A549 (cell line): Measurements from ENCODE around the gene TMEM115. TPM values are rescaled to one million over a fixed set of nuclear protein-coding genes. Genes with fewer than 3 reads are reported as not detected.
A peak's percentile ranks its signal among the peaks of the same experiment; 100 is the strongest.

Source experiments
- ATAC-seq, 2 experiments: fragments of 200-7000 bp in 1 of 2; fragments of >200 bp in 1 of 2; cut with Nextera tagmentation in 1 of 2; cut with Tn5 transposase in 1 of 2; 3 replicates each; pipeline versions ENCODE4 v1.8.0 to v1.9.1; 2018 to 2020; ENCODE audit warnings: mild to moderate bottlenecking in 1 of 2, moderate library complexity in 1 of 2
- CTCF ChIA-PET: fragments of 300-600 bp; sonication (Branson Sonifier 250); formaldehyde crosslinking; extraction: SDS; loops from one replicate; lab custom pipeline; 2021; ENCODE audit warnings: antibody characterized with exemption, inconsistent platforms; lab: Yijun Ruan, JAX
- POLR2A ChIA-PET: fragments of 350-600 bp; formaldehyde crosslinking; extraction: SDS; loops from one replicate; lab custom pipeline; 2021; ENCODE audit warnings: antibody characterized with exemption, inconsistent platforms; lab: Yijun Ruan, JAX
- DNase-seq, 2 experiments: peaks; one replicate each; pipeline versions ENCODE4 v3.0.0 to v3.0.0-alpha.2; 2011 to 2016; ENCODE audit warnings: low read depth in 1 of 2, low spot score in 1 of 2
- FAIRE-seq: peaks from 2 replicates; lab custom pipeline; 2011; peaks lifted over from hg19 to GRCh38; lab: Jason Lieb, UNC
- H3K27ac ChIP-seq, 2 experiments: fragments of >200 bp; sonication (Bioruptor Twin); formaldehyde crosslinking; 3 replicates each; pipeline ENCODE4 v1.5.1; 2016 to 2017
- H3K4me1 ChIP-seq: fragments of >200 bp; sonication (Bioruptor Twin); formaldehyde crosslinking; 3 replicates; pipeline ENCODE4 v1.6.1; 2016
- H3K4me2 ChIP-seq: fragments of >200 bp; sonication (Bioruptor Twin); formaldehyde crosslinking; 3 replicates; pipeline ENCODE4 v1.6.1; 2016
- H3K4me3 ChIP-seq: fragments of >200 bp; sonication (Bioruptor Twin); formaldehyde crosslinking; 3 replicates; pipeline ENCODE4 v1.5.1; 2016
- H3K9me3 ChIP-seq: fragments of >200 bp; sonication (Bioruptor Twin); formaldehyde crosslinking; 3 replicates; pipeline ENCODE4 v1.6.1; 2016
- ESRRA ChIP-seq: fragments of 150-350 bp; IDR thresholded peaks from 2 replicates; pipeline ENCODE4 v1.6.1; 2014; ENCODE audit warnings: mild to moderate bottlenecking, low read length, borderline replicate concordance
- HOXB5 ChIP-seq: fragments of 250-450 bp; sonication (Bioruptor Pico); IDR thresholded peaks from 2 replicates; pipeline ENCODE4 v1.5.0; 2020; ENCODE audit warnings: mild to moderate bottlenecking, moderate library complexity
- KDM1A ChIP-seq: fragments of 200-600 bp; sonication (generic); IDR thresholded peaks from 2 replicates; pipeline ENCODE4 v1.6.1; 2016; ENCODE audit warnings: low read depth, mild to moderate bottlenecking
- MYC ChIP-seq: IDR thresholded peaks from 2 replicates; pipeline ENCODE4 v1.6.1; 2012; ENCODE audit warnings: mild to moderate bottlenecking, inconsistent platforms, low read length, improper control_type of control experiment, borderline replicate concordance
- NFE2L2 ChIP-seq: fragments of 150-350 bp; conservative IDR thresholded peaks from 2 replicates; pipeline ENCODE4 v1.6.1; 2014; ENCODE audit warnings: low read length
- NR3C1 ChIP-seq: fragments of >200 bp; sonication (Bioruptor Twin); formaldehyde crosslinking; IDR thresholded peaks from 3 replicates; pipeline ENCODE4 v1.6.1; 2017
- POLR2A ChIP-seq: IDR thresholded peaks from 2 replicates; pipeline ENCODE4 v1.6.1; 2012; ENCODE audit warnings: mild to moderate bottlenecking, low read length
- POLR2AphosphoS2 ChIP-seq: conservative IDR thresholded peaks from 2 replicates; pipeline ENCODE4 v1.6.1; 2012; ENCODE audit warnings: low read length, improper control_type of control experiment, inconsistent platforms
- RAD21 ChIP-seq, 2 experiments: fragments of >200 bp in 1 of 2; sonication (Bioruptor Twin) in 1 of 2; formaldehyde crosslinking in 1 of 2; IDR thresholded peaks in 1 of 2; conservative IDR thresholded peaks in 1 of 2; 2 replicates in 1 of 2; 3 replicates in 1 of 2; pipeline ENCODE4 v1.6.1; 2012 to 2018; ENCODE audit warnings: inconsistent platforms in 1 of 2
- RCOR1 ChIP-seq: fragments of 150-350 bp; IDR thresholded peaks from 2 replicates; pipeline ENCODE4 v1.6.1; 2014; ENCODE audit warnings: antibody characterized with exemption, low read length, low read depth
- RFX5 ChIP-seq: fragments of 450-650 bp; IDR thresholded peaks from 2 replicates; pipeline ENCODE4 v1.7.1; 2014; ENCODE audit warnings: antibody characterized with exemption, mild to moderate bottlenecking, moderate library complexity
- SMC3 ChIP-seq: fragments of >200 bp; sonication (Bioruptor Twin); formaldehyde crosslinking; IDR thresholded peaks from 3 replicates; pipeline ENCODE4 v1.6.1; 2018; ENCODE audit warnings: inconsistent platforms
- TFCP2L1 ChIP-seq: fragments of 250-450 bp; sonication (Bioruptor Pico); IDR thresholded peaks from 2 replicates; pipeline ENCODE4 v1.5.0; 2021; ENCODE audit warnings: mild to moderate bottlenecking
- ZSCAN20 ChIP-seq: fragments of 250-450 bp; sonication (Bioruptor Pico); IDR thresholded peaks from 2 replicates; pipeline ENCODE4 v1.8.0; 2022; ENCODE audit warnings: mild to moderate bottlenecking, moderate library complexity
- WGBS: methylation state at CpG from one replicate; pipeline ENCODE4 v1.1.6; 2017; ENCODE audit errors: missing lambda C conversion rate; 5-methylcytosine and 5-hydroxymethylcytosine counted together
- polyA plus RNA-seq, 4 experiments: library from polyadenylated mRNA; depleted of rRNA in 3 of 4; stranded (reverse); fragments of >200 nt; fragmentation: RNase III in 1 of 4; extraction: RNeasy Plus Mini Kit Qiagen cat#74134 plus additional on column Dnase treatment in 1 of 4; gene quantifications; 2 replicates in 3 of 4; 3 replicates in 1 of 4; pipeline ENCODE4 v1.2.3, GENCODE V29; 2011 to 2017
- TF ChIP-seq, protein P1 (sequence below): fragments of >200 bp; sonication (Bioruptor Twin); formaldehyde crosslinking; IDR thresholded peaks from 3 replicates; pipeline ENCODE4 v1.5.1; 2016
- TF ChIP-seq, protein P2 (sequence below): fragments of 250-450 bp; sonication (Bioruptor Pico); IDR thresholded peaks from 2 replicates; pipeline ENCODE4 v1.5.0; 2021; ENCODE audit warnings: mild to moderate bottlenecking, moderate library complexity, borderline replicate concordance
- TF ChIP-seq, protein P3 (sequence below): fragments of 250-450 bp; sonication (Bioruptor Pico); IDR thresholded peaks from 2 replicates; pipeline ENCODE4 v1.5.0; 2020; ENCODE audit warnings: low read depth, mild to moderate bottlenecking, moderate library complexity
- TF ChIP-seq, protein P4 (sequence below): fragments of 150-350 bp; IDR thresholded peaks from 2 replicates; pipeline ENCODE4 v1.6.1; 2014; ENCODE audit warnings: low read depth, mild to moderate bottlenecking, low read length
- TF ChIP-seq, protein P5 (sequence below): IDR thresholded peaks from 2 replicates; pipeline ENCODE4 v1.6.1; 2012

The TMEM115 gene
- polyA plus RNA-seq, 2 of the 4 experiments (the other 2 are of a cell fraction): 17.4 to 26.8 TPM

DNA sequence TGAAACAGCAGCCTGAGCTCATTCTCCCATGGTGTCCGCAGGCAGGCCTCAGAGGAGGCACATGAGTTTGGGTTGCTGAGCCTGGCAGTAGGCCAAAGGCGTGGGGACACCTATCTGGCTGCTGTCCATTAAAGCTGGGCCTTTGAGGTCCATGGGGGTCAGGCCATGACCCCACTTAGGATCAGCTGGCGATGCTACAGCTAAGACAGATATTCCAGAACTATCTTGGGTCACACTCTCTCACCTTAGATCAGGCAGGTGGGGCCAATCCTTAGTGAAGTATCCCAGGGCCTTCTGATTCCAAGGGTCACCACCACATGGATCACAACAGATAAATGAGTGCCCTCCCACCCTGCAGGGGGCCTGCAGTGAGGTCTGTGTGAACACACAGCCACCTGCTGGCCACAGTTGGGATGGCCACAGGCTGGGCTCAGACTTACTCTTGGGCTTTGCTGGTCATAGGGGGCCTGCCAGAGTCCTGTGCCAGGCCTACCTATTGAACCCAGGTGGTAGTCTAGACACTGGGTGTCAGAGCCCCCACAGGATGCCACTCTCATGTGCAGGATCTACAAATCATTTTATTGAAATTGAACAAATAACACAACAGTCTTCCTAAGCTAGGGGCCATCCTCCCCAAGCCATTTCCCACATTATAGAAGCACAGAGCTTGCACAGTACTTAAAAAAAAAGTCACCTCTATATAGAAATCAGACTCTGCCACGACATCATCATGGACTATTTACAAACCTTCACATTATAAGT, 34.8 kb downstream of the TMEM115 start:
- FAIRE-seq (no peak), DNase-seq (peak; percentile 73 to 78), ATAC-seq (peak; percentile 47 to 67; a peak in 5 of 6 replicates)
- 0% methylated on average over 1 of the region's 4 CpGs for WGBS
- Histone ChIP-seq H3K4me1 (peaks cover 28% of the 10 kb centered on the region), H3K4me3 (no peak overlapping the region), H3K4me2 (no peak overlapping the region), H3K9me3 (no peaks in the 10 kb centered on the region), H3K27ac (no peak overlapping the region)
- no peak for TF ChIP-seq ESRRA
- no peak for TF ChIP-seq RCOR1
- TF ChIP-seq, protein P1, sequence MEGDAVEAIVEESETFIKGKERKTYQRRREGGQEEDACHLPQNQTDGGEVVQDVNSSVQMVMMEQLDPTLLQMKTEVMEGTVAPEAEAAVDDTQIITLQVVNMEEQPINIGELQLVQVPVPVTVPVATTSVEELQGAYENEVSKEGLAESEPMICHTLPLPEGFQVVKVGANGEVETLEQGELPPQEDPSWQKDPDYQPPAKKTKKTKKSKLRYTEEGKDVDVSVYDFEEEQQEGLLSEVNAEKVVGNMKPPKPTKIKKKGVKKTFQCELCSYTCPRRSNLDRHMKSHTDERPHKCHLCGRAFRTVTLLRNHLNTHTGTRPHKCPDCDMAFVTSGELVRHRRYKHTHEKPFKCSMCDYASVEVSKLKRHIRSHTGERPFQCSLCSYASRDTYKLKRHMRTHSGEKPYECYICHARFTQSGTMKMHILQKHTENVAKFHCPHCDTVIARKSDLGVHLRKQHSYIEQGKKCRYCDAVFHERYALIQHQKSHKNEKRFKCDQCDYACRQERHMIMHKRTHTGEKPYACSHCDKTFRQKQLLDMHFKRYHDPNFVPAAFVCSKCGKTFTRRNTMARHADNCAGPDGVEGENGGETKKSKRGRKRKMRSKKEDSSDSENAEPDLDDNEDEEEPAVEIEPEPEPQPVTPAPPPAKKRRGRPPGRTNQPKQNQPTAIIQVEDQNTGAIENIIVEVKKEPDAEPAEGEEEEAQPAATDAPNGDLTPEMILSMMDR: peak; percentile 63
- TF ChIP-seq RAD21 (conservative IDR thresholded peaks at IDR 0.05 in 1 of 2, IDR thresholded peaks at IDR 0.05 in 1 of 2): peak; percentile 63 to 75
- TF ChIP-seq, protein P2, sequence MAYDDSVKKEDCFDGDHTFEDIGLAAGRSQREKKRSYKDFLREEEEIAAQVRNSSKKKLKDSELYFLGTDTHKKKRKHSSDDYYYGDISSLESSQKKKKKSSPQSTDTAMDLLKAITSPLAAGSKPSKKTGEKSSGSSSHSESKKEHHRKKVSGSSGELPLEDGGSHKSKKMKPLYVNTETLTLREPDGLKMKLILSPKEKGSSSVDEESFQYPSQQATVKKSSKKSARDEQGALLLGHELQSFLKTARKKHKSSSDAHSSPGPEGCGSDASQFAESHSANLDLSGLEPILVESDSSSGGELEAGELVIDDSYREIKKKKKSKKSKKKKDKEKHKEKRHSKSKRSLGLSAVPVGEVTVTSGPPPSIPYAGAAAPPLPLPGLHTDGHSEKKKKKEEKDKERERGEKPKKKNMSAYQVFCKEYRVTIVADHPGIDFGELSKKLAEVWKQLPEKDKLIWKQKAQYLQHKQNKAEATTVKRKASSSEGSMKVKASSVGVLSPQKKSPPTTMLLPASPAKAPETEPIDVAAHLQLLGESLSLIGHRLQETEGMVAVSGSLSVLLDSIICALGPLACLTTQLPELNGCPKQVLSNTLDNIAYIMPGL: no peak
- TF ChIP-seq SMC3: peak; percentile 55
- no peak for TF ChIP-seq MYC
- no peak for TF ChIP-seq POLR2A
- TF ChIP-seq, protein P3, sequence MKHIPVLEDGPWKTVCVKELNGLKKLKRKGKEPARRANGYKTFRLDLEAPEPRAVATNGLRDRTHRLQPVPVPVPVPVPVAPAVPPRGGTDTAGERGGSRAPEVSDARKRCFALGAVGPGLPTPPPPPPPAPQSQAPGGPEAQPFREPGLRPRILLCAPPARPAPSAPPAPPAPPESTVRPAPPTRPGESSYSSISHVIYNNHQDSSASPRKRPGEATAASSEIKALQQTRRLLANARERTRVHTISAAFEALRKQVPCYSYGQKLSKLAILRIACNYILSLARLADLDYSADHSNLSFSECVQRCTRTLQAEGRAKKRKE (CRISPR knock-in tag): no peak
- ChIA-PET CTCF (interaction anchor here (0.5 to 5.1 kb wide), 28 partner anchors 10 to 322 kb away, joined by 3 to 56 read pairs (median 4); partner anchors contain the start of genes GNAI2, GNAT1, HYAL1 and HYAL3), POLR2A (interaction anchor here (1.0 kb wide), 2 partner anchors 13 to 44 kb away, joined by 4 to 7 read pairs; no protein-coding TSS in a partner anchor)

DNA sequence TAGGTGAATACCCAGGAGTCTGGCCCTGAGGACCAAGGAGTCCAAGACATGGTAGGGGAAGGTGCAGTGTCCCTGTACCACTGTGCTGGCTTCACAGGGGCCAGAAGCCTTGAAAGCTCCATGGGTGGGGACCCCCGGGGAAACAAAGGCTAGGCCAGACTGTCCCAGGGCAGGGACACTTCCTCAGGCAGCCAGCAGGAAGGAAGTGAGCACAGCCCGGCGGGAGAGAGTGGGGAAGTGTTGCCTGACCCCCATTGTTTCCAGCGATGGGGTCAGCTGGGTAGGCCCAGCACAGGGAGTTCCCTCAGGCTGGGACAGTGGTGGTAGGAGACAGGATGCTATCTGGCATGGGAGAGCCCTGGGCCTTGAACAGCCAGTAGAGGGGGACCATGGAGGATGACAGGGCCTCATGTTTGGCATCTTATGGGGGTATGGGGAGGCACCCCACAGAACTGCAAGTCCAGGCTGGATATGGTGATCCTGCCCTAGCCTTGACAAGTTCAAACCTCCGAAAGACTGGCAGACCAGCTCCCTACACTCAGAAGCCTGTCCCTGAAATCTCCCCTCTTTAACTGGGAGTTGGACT, 35.6 kb downstream of the TMEM115 start:
- ATAC-seq: no peak
- Histone ChIP-seq H3K4me2 (no peak overlapping the region), H3K27ac (no peak overlapping the region), H3K4me1 (peaks cover 26% of the 10 kb centered on the region), H3K9me3 (no peaks in the 10 kb centered on the region), H3K4me3 (no peak overlapping the region)
- TF ChIP-seq, protein P4, sequence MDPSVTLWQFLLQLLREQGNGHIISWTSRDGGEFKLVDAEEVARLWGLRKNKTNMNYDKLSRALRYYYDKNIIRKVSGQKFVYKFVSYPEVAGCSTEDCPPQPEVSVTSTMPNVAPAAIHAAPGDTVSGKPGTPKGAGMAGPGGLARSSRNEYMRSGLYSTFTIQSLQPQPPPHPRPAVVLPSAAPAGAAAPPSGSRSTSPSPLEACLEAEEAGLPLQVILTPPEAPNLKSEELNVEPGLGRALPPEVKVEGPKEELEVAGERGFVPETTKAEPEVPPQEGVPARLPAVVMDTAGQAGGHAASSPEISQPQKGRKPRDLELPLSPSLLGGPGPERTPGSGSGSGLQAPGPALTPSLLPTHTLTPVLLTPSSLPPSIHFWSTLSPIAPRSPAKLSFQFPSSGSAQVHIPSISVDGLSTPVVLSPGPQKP: no peak
- TF ChIP-seq RFX5 (no peak), HOXB5 (no peak), MYC (no peak), NR3C1 (no peak), TFCP2L1 (CRISPR knock-in tag) (no peak), KDM1A (no peak), POLR2AphosphoS2 (no peak), ZSCAN20 (CRISPR knock-in tag) (no peak), NFE2L2 (no peak)
- TF ChIP-seq, protein P2: no peak
- TF ChIP-seq, protein P5, sequence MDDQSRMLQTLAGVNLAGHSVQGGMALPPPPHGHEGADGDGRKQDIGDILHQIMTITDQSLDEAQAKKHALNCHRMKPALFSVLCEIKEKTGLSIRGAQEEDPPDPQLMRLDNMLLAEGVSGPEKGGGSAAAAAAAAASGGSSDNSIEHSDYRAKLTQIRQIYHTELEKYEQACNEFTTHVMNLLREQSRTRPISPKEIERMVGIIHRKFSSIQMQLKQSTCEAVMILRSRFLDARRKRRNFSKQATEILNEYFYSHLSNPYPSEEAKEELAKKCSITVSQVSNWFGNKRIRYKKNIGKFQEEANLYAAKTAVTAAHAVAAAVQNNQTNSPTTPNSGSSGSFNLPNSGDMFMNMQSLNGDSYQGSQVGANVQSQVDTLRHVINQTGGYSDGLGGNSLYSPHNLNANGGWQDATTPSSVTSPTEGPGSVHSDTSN: no peak
- TF ChIP-seq, protein P3 (CRISPR knock-in tag): no peak
- no peak for DNase-seq
- CTCF ChIA-PET: interaction anchor here (0.5 to 5.1 kb wide), 26 partner anchors 9 to 321 kb away, joined by 3 to 56 read pairs (median 5); partner anchors contain the start of genes GNAT1, HYAL1, HYAL3 and IFRD2
- 100% methylated on average over 1 of the region's 5 CpGs for whole genome bisulfite sequencing
- FAIRE-seq: no peak
- POLR2A ChIA-PET: interaction anchor here (1.0 kb wide), 1 partner anchor 14 kb away, joined by 4 read pairs; no protein-coding TSS in a partner anchor
